Measurements from ENCODE around the gene MRM1. TPM values are rescaled to one million over a fixed set of nuclear protein-coding genes. Genes with fewer than 3 reads are reported as not detected.

MRM1 gene
- total and polyA plus RNA-seq, 9 of the 15 experiments (the other 6 are each of a cell fraction or from before 2014, with no cell fraction given): 0.61 to 28.4 (median 21.5) TPM

DNA sequence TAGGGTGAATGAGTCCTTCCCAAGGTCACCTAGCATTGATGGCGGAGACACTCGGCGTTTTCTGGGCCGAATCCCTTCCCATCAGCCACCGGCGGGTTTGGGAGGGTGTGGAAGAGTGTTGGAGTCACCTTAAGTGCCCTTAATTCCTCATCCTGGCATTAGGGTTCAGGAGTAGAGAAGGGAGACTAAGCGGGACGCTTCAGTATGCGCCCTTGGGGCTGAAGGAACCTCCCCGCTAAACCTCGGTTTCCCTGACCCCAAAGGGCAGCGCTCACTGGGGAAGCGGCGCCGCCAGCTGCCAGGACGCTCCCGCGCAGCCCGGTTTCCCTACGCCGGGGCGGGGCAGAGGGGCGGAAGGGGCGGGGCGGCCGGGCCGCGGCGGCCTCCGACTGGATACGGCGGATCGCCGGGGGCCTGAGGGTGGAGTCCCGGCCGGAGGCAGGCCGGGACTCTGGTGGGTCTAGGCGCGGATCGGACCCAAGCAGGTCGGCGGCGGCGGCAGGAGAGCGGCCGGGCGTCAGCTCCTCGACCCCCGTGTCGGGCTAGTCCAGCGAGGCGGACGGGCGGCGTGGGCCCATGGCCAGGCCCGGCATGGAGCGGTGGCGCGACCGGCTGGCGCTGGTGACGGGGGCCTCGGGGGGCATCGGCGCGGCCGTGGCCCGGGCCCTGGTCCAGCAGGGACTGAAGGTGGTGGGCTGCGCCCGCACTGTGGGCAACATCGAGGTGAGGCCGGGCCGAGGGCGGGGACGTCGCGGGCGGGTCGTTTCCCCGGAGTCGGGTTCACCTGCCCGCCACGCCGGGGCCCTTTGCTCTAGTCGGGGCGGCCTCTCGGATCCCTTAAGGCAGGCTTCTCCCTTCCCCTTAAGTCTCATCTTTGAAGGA, 9.7 kb upstream of the MRM1 start, which contains the start of gene DHRS11 (continued):
- TF ChIP-seq SAP30 (IDR thresholded peaks at IDR 0.05; ENCODE audit: borderline replicate concordance, insufficient read depth, low read depth, low read length, poor library complexity, severe bottlenecking) (peak; percentile 33), ZBTB8A (IDR thresholded peaks at IDR 0.05; ENCODE audit: partially characterized antibody) (no peak), POLR2A (conservative IDR thresholded peaks at IDR 0.05) (peak; percentile 72), UBTF (IDR thresholded peaks at IDR 0.05; ENCODE audit: borderline replicate concordance in 1 of 2, low read depth in 2 of 2, low read length in 2 of 2) (0 out of 4 replicates have a peak, but pooled peaks of 1 of the 2 experiments have one; percentile 32), CXXC5 (CRISPR knock-in tag; IDR thresholded peaks at IDR 0.05) (peak; percentile 50), SMAD3 (CRISPR knock-in tag; conservative IDR thresholded peaks at IDR 0.05) (0 out of 2 replicates have a peak, but pooled peaks have one; percentile 26), KLF1 (tag; IDR thresholded peaks at IDR 0.05) (no peak), CHCHD3 (CRISPR knock-in tag; IDR thresholded peaks at IDR 0.05) (no peak), GABPA (tag; conservative IDR thresholded peaks at IDR 0.05; ENCODE audit: low read depth) (peak; percentile 80), SREBF2 (CRISPR knock-in tag; IDR thresholded peaks at IDR 0.05) (no peak), ESRRA (IDR thresholded peaks at IDR 0.05; ENCODE audit: borderline replicate concordance, low read depth) (peak; percentile 94), NCOA1 (IDR thresholded peaks at IDR 0.05; ENCODE audit: low read depth) (no peak), DNMT1 (IDR thresholded peaks at IDR 0.05) (no peak), FOXO4 (CRISPR knock-in tag; IDR thresholded peaks at IDR 0.05) (no peak), HCFC1 (IDR thresholded peaks at IDR 0.05; ENCODE audit: low read depth, low read length) (0 out of 2 replicates have a peak, but pooled peaks have one; percentile 20), ZFX (CRISPR knock-in tag; IDR thresholded peaks at IDR 0.05) (peak; percentile 56), THAP12 (CRISPR knock-in tag; IDR thresholded peaks at IDR 0.05) (peak; percentile 56), PKNOX1 (IDR thresholded peaks at IDR 0.05) (no peak), NCOR1 (IDR thresholded peaks at IDR 0.05) (no peak)
